Measurements from ENCODE around the gene LINGO3.

LINGO3 gene

GRCh38 chr19:2280633-2281264 lies 27.2 kb downstream of the LINGO3 start:
- no peak overlapping the region for H3K9ac ChIP-seq (ENCODE audit: insufficient read length)
- TF ChIP-seq EZH2 (IDR thresholded peaks at IDR 0.05) (no peak), FOXP2 (optimal IDR thresholded peaks at IDR 0.05; ENCODE audit: control extremely low read depth, extremely low read length, insufficient read depth) (no peak), POLR2AphosphoS5 (IDR thresholded peaks at IDR 0.05; ENCODE audit: borderline replicate concordance, low read depth, low read length) (no peak)
- DNase-seq (ENCODE audit: low read depth, low spot score) = no peak
- H3K27ac ChIP-seq = no peak overlapping the region
- no peaks in the 10 kb centered on the region; the same call in 1 of the 2 replicates for H3K36me3 ChIP-seq (ENCODE audit: insufficient read depth, low read length)
- H3K4me3 ChIP-seq = no peak overlapping the region
- no peaks in the 10 kb centered on the region for H3K9me3 ChIP-seq (ENCODE audit: low read depth, low read length)

- no peaks in the 10 kb centered on the region for H3K9me3 ChIP-seq (ENCODE audit: low read depth, low read length)
- TF ChIP-seq EZH2 (IDR thresholded peaks at IDR 0.05) (no peak), POLR2AphosphoS5 (IDR thresholded peaks at IDR 0.05; ENCODE audit: borderline replicate concordance, low read depth, low read length) (no peak), FOXP2 (optimal IDR thresholded peaks at IDR 0.05; ENCODE audit: control extremely low read depth, extremely low read length, insufficient read depth) (no peak)
- H3K9ac ChIP-seq (ENCODE audit: insufficient read length) = no peak overlapping the region
- DNase-seq (ENCODE audit: low read depth, low spot score) = no peak
- peaks cover 9% of the 10 kb centered on the region; the same call in 1 of the 2 replicates for H3K36me3 ChIP-seq (ENCODE audit: insufficient read depth, low read length)
- no peak overlapping the region for H3K27ac ChIP-seq
- no peak overlapping the region for H3K4me3 ChIP-seq
These were observed 29.3 kb downstream of the LINGO3 start for GRCh38 chr19:2278459-2279158.

- H3K36me3 ChIP-seq (ENCODE audit: insufficient read depth, low read length) = peaks cover 23% of the 10 kb centered on the region
- 0 out of 2 replicates have a peak overlapping the region, but pooled peaks have one; percentile 2 for H3K27ac ChIP-seq
- H3K9me3 ChIP-seq (ENCODE audit: low read depth, low read length) = no peaks in the 10 kb centered on the region
- TF ChIP-seq EZH2 (IDR thresholded peaks at IDR 0.05) (no peak), POLR2AphosphoS5 (IDR thresholded peaks at IDR 0.05; ENCODE audit: borderline replicate concordance, low read depth, low read length) (no peak), FOXP2 (optimal IDR thresholded peaks at IDR 0.05; ENCODE audit: control extremely low read depth, extremely low read length, insufficient read depth) (no peak)
- H3K9ac ChIP-seq (ENCODE audit: insufficient read length) = no peak overlapping the region
- DNase-seq (ENCODE audit: low read depth, low spot score) = no peak
- H3K4me3 ChIP-seq = no peak overlapping the region
These were observed 30.8 kb downstream of the LINGO3 start for GRCh38 chr19:2277138-2277537.

GRCh38 chr19:2276429-2276986 lies 31.4 kb downstream of the LINGO3 start:
- Histone ChIP-seq H3K9ac (ENCODE audit: insufficient read length) (no peak overlapping the region), H3K27ac (no peak overlapping the region), H3K36me3 (ENCODE audit: insufficient read depth, low read length) (peaks cover 29% of the 10 kb centered on the region), H3K9me3 (ENCODE audit: low read depth, low read length) (no peaks in the 10 kb centered on the region), H3K4me3 (no peak overlapping the region)
- no peak for TF ChIP-seq EZH2 (IDR thresholded peaks at IDR 0.05)
- no peak for TF ChIP-seq FOXP2 (optimal IDR thresholded peaks at IDR 0.05; ENCODE audit: control extremely low read depth, extremely low read length, insufficient read depth)
- TF ChIP-seq POLR2AphosphoS5 (IDR thresholded peaks at IDR 0.05; ENCODE audit: borderline replicate concordance, low read depth, low read length) = no peak
- no peak for DNase-seq (ENCODE audit: low read depth, low spot score)

GRCh38 chr19:2275588-2276428 lies 32.1 kb downstream of the LINGO3 start:
- Histone ChIP-seq H3K27ac (no peak overlapping the region), H3K36me3 (ENCODE audit: insufficient read depth, low read length) (peaks cover 36% of the 10 kb centered on the region), H3K9me3 (ENCODE audit: low read depth, low read length) (no peaks in the 10 kb centered on the region), H3K9ac (ENCODE audit: insufficient read length) (no peak overlapping the region), H3K4me3 (no peak overlapping the region)
- DNase-seq (ENCODE audit: low read depth, low spot score) = no peak
- TF ChIP-seq FOXP2 (optimal IDR thresholded peaks at IDR 0.05; ENCODE audit: control extremely low read depth, extremely low read length, insufficient read depth) (no peak), POLR2AphosphoS5 (IDR thresholded peaks at IDR 0.05; ENCODE audit: borderline replicate concordance, low read depth, low read length) (no peak), EZH2 (IDR thresholded peaks at IDR 0.05) (no peak)

GRCh38 chr19:2274931-2275535 lies 32.9 kb downstream of the LINGO3 start:
- Histone ChIP-seq H3K9me3 (ENCODE audit: low read depth, low read length) (no peaks in the 10 kb centered on the region), H3K27ac (no peak overlapping the region), H3K9ac (ENCODE audit: insufficient read length) (no peak overlapping the region), H3K4me3 (no peak overlapping the region), H3K36me3 (ENCODE audit: insufficient read depth, low read length) (peaks cover 36% of the 10 kb centered on the region)
- TF ChIP-seq POLR2AphosphoS5 (IDR thresholded peaks at IDR 0.05; ENCODE audit: borderline replicate concordance, low read depth, low read length) = no peak
- TF ChIP-seq FOXP2 (optimal IDR thresholded peaks at IDR 0.05; ENCODE audit: control extremely low read depth, extremely low read length, insufficient read depth) = no peak
- no peak for TF ChIP-seq EZH2 (IDR thresholded peaks at IDR 0.05)
- DNase-seq (ENCODE audit: low read depth, low spot score) = no peak

GRCh38 chr19:2274185-2274711 lies 33.7 kb downstream of the LINGO3 start:
- H3K27ac ChIP-seq = peak overlapping the region; percentile 56; the same call in 1 of the 2 replicates
- TF ChIP-seq EZH2 (IDR thresholded peaks at IDR 0.05) (no peak), FOXP2 (optimal IDR thresholded peaks at IDR 0.05; ENCODE audit: control extremely low read depth, extremely low read length, insufficient read depth) (no peak), POLR2AphosphoS5 (IDR thresholded peaks at IDR 0.05; ENCODE audit: borderline replicate concordance, low read depth, low read length) (no peak)

More at GRCh38 chr19:2274185-2274711, 33.7 kb downstream of the LINGO3 start:
- H3K4me3 ChIP-seq = no peak overlapping the region
- DNase-seq (ENCODE audit: low read depth, low spot score) = no peak
- no peaks in the 10 kb centered on the region for H3K9me3 ChIP-seq (ENCODE audit: low read depth, low read length)
- no peak overlapping the region for H3K9ac ChIP-seq (ENCODE audit: insufficient read length)
- peaks cover 36% of the 10 kb centered on the region for H3K36me3 ChIP-seq (ENCODE audit: insufficient read depth, low read length)
